A673 (cell line): ENCODE measurements around the gene ATP2B2.

Experiments
- EZH2 ChIP-seq: fragments of 200-600 bp; sonication (generic); IDR thresholded peaks from 2 replicates; pipeline ENCODE4 v1.6.1; 2017; ENCODE audit warnings: borderline replicate concordance, low read depth, mild to moderate bottlenecking, mixed read lengths, antibody characterized with exemption, low read length; ENCODE audit not compliant: poor library complexity, severe bottlenecking
- TF ChIP-seq, protein P1 (sequence below): fragments of 300-800, 200-600 bp; sonication (generic); conservative IDR thresholded peaks from 2 replicates; pipeline ENCODE4 v1.5.1; 2017; ENCODE audit warnings: low read depth, mild to moderate bottlenecking, antibody characterized with exemption, low read length, moderate library complexity, mixed read lengths

DNA sequence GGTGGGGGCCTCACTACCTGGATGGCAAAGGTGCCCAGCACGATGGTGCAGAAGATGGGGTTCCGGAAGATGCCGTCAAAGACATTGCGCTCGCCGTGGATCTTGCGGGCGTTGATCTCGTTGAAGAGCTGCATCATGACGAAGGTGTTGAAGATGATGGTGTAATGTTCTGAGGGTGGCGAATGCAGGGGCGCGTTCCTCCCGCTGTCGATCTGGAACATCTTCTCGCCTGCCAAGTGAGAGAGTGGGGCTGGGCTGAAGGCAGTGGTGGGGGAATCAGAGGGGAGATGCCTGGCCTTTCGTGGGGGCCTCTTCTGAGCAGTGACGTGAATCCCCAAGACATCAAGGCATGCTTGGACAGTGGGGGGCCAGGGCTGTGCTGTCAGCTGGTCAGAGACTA, 164.9 kb downstream of the ATP2B2 start:
- TF ChIP-seq, protein P1, sequence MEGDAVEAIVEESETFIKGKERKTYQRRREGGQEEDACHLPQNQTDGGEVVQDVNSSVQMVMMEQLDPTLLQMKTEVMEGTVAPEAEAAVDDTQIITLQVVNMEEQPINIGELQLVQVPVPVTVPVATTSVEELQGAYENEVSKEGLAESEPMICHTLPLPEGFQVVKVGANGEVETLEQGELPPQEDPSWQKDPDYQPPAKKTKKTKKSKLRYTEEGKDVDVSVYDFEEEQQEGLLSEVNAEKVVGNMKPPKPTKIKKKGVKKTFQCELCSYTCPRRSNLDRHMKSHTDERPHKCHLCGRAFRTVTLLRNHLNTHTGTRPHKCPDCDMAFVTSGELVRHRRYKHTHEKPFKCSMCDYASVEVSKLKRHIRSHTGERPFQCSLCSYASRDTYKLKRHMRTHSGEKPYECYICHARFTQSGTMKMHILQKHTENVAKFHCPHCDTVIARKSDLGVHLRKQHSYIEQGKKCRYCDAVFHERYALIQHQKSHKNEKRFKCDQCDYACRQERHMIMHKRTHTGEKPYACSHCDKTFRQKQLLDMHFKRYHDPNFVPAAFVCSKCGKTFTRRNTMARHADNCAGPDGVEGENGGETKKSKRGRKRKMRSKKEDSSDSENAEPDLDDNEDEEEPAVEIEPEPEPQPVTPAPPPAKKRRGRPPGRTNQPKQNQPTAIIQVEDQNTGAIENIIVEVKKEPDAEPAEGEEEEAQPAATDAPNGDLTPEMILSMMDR: no peak
- no peak for TF ChIP-seq EZH2
